Endothelial cell of umbilical vein (primary cell): Measurements from ENCODE around the gene FAM3A.

ENCODE experiments used
- CTCF ChIP-seq, 2 donors: IDR thresholded peaks; 1 replicate in 1 of 2; 2 replicates in 1 of 2; pipeline ENCODE4 v1.5.1; 2011; ENCODE audit warnings: low read length in 2 of 2, mild to moderate bottlenecking in 2 of 2, moderate library complexity in 2 of 2, control low read depth in 1 of 2, inconsistent platforms in 1 of 2, low read depth in 1 of 2; ENCODE audit not compliant: insufficient read depth in 1 of 2; ENCODE audit errors: extremely low read depth in 1 of 2
- EZH2 ChIP-seq: IDR thresholded peaks from 2 replicates; pipeline ENCODE4 v1.6.1; 2012; ENCODE audit warnings: borderline replicate concordance, low read depth, mild to moderate bottlenecking, moderate library complexity, low read length, inconsistent platforms; ENCODE audit not compliant: severe bottlenecking
- FOS ChIP-seq: IDR thresholded peaks from 2 replicates; pipeline ENCODE4 v1.6.1; 2011; ENCODE audit warnings: mild to moderate bottlenecking, low read length, moderate library complexity, borderline replicate concordance; ENCODE audit not compliant: insufficient read depth
- MAX ChIP-seq: IDR thresholded peaks from 2 replicates; pipeline ENCODE4 v1.6.1; 2011; ENCODE audit not compliant: insufficient read depth, insufficient read length
- POLR2A ChIP-seq: IDR thresholded peaks from 2 replicates; pipeline ENCODE4 v1.6.1; 2012; ENCODE audit warnings: low read depth, mild to moderate bottlenecking, control low read depth, low read length
- POLR2AphosphoS5 ChIP-seq: IDR thresholded peaks from 2 replicates; pipeline ENCODE4 v1.6.1; 2012; ENCODE audit warnings: low read depth, mild to moderate bottlenecking, control low read depth, low read length, moderate library complexity; ENCODE audit not compliant: insufficient read depth

- no peak for TF ChIP-seq EZH2
- no peak for TF ChIP-seq CTCF (IDR thresholded peaks at IDR 0.05; ENCODE audit: extremely low read depth in 1 of 2, insufficient read depth in 1 of 2, low read depth in 1 of 2, low read length in 2 of 2)
- no peak for TF ChIP-seq MAX
- TF ChIP-seq POLR2A = no peak
- TF ChIP-seq POLR2AphosphoS5 = peak; percentile 12
- no peak for TF ChIP-seq FOS
These were observed 38.0 kb downstream of the FAM3A start for GRCh38 chrX:154477891-154478477.
